Left colon (tissue), 2 donors: Measurements from ENCODE around the gene NRXN2. TPM values are rescaled to one million over a fixed set of nuclear protein-coding genes. Genes with fewer than 3 reads are reported as not detected.
A peak's percentile ranks its signal among the peaks of the same experiment; 100 is the strongest.

Experiments used
- ATAC-seq: fragments of 200-7000 bp; cut with Tn5 transposase; one replicate; pipeline ENCODE4 v1.9.1; 2020; ENCODE audit warnings: mild to moderate bottlenecking, moderate library complexity
- DNase-seq, 2 donors: peaks; one replicate each; pipeline ENCODE4 v3.0.0-alpha.2; 2020
- intact Hi-C, 2 donors: fragments of 100-400 bp; cut with DNase I in 1 of 2; cut with micrococcal nuclease in 1 of 2; formaldehyde crosslinking; loops; one replicate each; pipeline versions ENCODE4 v1.11.2 to v1.14.0; 2022; cut with DNase I, micrococcal nuclease
- total RNA-seq, 2 donors: library from RNA; stranded (reverse); fragmentation: NEBNext Ultra II Directional; extraction: Animal tissue kit (Norgen Biotek cat#: 25700); gene quantifications; one replicate each; pipeline ENCODE4 v1.2.1, GENCODE V29; 2021
- donor health status: DM: no; HTN: no; CAD: no.
- donor health status: DM: yes; HTN: yes; CAD: no.

NRXN2 gene
- total RNA-seq, 2 donors from 2014 or later = 3.6 to 5.3 TPM

DNA sequence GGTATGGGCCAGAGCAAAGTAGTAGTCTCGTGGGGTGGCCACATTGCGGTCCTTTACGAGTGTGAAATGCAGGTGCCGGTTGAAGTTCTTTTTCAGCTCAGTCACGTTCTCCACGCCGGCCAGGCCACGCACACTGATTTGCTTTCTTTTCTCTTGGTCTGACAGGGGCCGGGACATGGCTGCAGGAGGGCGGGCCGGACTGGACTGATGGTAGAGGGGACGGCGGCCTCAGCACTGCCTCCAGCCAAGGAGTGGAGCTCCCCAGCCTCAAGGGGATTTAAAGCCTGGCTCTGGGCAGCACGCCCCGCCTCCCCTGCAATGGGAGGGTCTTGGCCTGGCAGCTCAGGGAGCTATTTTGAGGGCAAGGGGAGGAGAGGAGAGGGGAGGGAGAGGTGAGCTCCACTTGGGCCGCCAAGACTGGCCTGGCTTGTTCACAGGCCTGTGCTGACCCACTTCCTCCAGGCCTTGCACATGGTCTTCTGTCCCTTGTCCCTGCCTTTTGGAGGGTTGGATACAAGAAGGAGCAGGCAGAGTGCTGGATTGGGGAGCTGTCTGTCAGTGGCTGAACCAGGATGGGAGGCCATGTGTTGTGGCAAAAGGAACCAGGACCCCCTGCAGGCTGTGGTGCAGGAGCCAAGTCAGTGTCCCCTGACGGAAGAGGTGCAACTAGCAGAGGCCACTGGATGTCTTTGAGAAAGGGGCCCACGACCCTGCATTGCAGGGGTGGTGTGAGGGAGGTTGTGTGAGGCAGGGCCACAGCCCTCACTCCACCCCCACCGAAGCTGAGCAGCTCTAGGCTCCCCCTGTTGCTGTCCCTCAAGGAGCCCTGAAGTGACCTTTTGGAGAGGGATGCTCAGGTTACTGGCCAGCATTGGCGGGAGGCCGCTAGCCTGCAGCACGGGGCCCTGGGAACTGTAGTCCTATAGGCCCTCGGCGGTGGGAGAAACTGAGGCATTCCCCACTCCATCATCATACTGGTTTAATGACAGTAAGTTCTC lies 37.0 kb upstream of the NRXN2 start, which contains the start of gene PYGM:
Gene PYGM, minus strand, starts transcription at position 253 of the 998 bp plus-strand sequence. Its CDS starts 76 bp downstream, at position 177.
- peak; percentile 37 to 58 for DNase-seq
- peak; percentile 19 for ATAC-seq
- intact Hi-C loops = no loop called here

GRCh38 chr11:64759131-64759721 lies 36.2 kb upstream of the NRXN2 start:
- DNase-seq (peak in 1 of 2 donors; percentile 30), ATAC-seq (no peak)
- intact Hi-C loops = no loop called here

DNA sequence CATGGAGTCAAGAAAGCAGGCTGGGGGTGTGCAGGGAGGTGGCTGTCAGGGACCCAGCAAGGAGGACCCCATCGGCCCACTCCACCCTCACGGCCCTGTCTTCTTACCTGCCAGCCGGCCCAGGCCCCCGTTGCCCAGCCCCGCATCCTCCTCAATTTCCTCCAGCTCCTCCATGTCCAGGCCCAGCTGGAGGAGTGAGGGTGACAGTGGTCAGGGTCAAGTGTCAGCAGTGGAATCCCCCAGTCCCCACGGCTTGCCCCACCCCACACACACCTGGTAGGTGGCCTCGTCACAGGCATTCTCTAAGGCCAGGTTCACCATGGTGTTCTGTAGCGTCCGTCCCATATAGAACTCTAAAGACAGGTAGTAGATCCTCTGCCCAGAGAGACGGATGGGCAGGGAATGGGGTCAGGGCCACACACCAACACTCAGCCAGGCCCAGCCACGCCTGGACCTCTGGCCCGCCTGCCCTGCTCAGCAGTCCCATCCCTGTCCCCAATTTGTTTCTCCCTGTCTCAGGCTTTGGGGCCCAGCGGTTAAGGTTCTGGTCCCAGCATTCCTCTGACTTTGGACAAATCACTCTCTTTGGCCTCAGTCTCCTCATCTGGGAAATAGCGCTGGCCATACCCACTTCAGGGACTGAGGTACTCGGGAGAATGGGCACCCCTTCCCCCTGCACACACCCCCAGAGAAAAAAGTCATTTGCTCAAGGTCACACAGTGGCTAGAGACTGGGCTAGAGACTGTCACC lies 35.5 kb upstream of the NRXN2 start:
- DNase-seq = peak in 1 of 2 donors; percentile 10
- intact Hi-C loops = no loop called here
- no peak for ATAC-seq

GRCh38 chr11:64757549-64758329 lies 34.7 kb upstream of the NRXN2 start:
- ATAC-seq (no peak), DNase-seq (no peak)
- intact Hi-C loops = no loop called here

DNA sequence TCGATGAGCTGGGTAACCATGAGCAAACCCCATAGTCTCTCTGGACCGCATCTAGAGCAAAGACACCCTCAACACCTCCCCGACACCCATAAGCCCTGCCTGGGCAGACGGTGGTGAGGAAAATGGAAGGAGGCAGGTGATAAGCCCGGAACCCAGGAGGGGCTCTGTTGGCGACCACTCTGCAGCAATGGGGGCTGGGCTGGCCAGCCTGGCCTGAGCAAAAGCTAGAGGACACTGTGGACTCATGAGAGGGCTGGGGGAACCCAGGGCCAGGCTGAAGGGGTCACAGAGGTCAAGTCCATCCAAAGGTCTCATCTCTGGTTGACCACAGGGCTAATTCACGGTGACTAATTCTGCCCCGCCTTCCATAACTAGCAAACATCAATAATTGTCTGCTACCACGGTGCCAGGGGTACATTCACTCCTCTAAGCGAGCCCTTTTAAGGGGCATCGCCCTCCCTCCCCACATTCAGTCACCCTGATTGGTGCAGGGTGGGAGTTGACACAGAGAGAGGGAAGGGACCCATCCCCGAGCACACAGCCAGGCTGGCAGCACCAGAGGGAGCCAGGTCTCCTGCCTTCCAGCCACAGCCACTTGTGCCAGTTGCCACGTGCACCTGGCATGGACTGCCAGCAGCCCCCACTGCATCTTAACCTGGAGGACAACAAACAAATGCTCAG lies 32.8 kb upstream of the NRXN2 start:
- ATAC-seq (no peak), DNase-seq (no peak)
- intact Hi-C loops = no loop called here

DNA sequence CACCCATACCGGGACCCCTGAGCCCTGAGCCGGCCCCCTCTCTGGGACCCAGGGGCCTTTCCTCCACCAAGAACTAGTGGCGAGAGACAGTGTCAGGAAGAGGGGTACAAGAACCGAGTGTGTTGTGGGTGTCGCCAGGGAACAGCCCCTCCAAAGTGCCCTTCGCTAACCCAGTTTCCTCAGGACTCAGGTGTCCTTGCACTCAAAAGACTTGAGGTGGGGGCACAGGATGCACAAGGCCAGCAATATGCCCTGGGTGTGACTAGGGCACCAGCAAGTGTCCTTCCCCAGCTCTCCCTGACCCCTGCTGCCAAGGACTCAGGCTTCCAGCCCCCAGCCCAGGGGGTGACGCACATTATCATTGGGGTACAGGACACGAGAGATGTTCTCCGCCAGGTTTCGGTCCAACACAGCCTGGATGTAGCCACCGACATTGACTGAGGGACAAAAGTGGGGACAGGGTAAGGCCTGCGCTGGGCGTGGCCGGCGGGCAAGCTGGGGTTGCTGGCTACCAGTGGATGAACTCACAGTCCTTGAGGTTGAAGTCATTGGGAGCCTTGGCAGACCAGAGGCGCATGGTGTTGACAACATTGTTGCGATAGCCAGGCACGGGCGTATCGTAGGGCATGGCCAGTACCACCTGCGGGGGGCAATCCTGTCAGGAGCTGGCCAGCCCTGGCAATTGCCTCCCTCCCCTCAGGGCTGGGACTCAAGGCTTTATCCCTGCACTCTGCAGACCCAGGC lies 32.1 kb upstream of the NRXN2 start:
- ATAC-seq = no peak
- DNase-seq = no peak
- intact Hi-C loops = no loop called here

GRCh38 chr11:64754124-64754918 lies 31.3 kb upstream of the NRXN2 start:
- DNase-seq (no peak), ATAC-seq (no peak)
- intact Hi-C loops = no loop called here

- ATAC-seq = no peak
- intact Hi-C loops = no loop called here
- no peak for DNase-seq
These were observed 30.6 kb upstream of the NRXN2 start for GRCh38 chr11:64753380-64754123.

GRCh38 chr11:64753019-64753379 lies 30.0 kb upstream of the NRXN2 start:
- DNase-seq (no peak), ATAC-seq (no peak)
- intact Hi-C loops = no loop called here

GRCh38 chr11:64752175-64752970 lies 29.4 kb upstream of the NRXN2 start:
- intact Hi-C loops = no loop called here
- DNase-seq (no peak), ATAC-seq (no peak)

- DNase-seq (no peak), ATAC-seq (no peak)
These were observed 28.6 kb upstream of the NRXN2 start for GRCh38 chr11:64751580-64751979.

GRCh38 chr11:64751136-64751535 lies 28.1 kb upstream of the NRXN2 start:
- ATAC-seq = no peak
- DNase-seq = no peak
- intact Hi-C loops = no loop called here

More at GRCh38 chr11:64751580-64751979, 28.6 kb upstream of the NRXN2 start:
- intact Hi-C loops = no loop called here

- DNase-seq = no peak
- intact Hi-C loops = no loop called here
- ATAC-seq = no peak
These were observed 27.5 kb upstream of the NRXN2 start for GRCh38 chr11:64750361-64751054.

- ATAC-seq (no peak), DNase-seq (no peak)
These were observed 25.1 kb upstream of the NRXN2 start for GRCh38 chr11:64747961-64748665.

More at GRCh38 chr11:64747961-64748665, 25.1 kb upstream of the NRXN2 start:
- intact Hi-C loops = no loop called here
